MCF 10A (cell line): ENCODE data around the gene FOXL2NB. TPM values are rescaled to one million over a fixed set of nuclear protein-coding genes. Genes with fewer than 3 reads are reported as not detected.

Source experiments
- BruUV-seq: library from RNA; stranded (reverse); fragments of 400-500 nt; replicated peaks from 2 replicates; lab custom pipeline; 2021; lab: Mats Ljungman, UMichigan
- CTCF ChIA-PET: fragments of 300-600 bp; sonication (Branson Sonifier 250); formaldehyde crosslinking; extraction: SDS; loops from one replicate; lab custom pipeline; 2021; ENCODE audit warnings: antibody characterized with exemption, inconsistent platforms; lab: Yijun Ruan, JAX
- POLR2A ChIA-PET: fragments of 300-600, 350-650 bp; sonication (Branson Sonifier 250); formaldehyde crosslinking; extraction: SDS; loops from one replicate; lab custom pipeline; 2020; ENCODE audit warnings: antibody characterized with exemption, inconsistent platforms; lab: Yijun Ruan, JAX
- DNase-seq: peaks from one replicate; pipeline ENCODE4 v3.0.0-alpha.2; 2018; ENCODE audit not compliant: unreplicated experiment
- H3K27ac Mint-ChIP-seq: one replicate; pipeline ENCODE4 v1.8.0; 2022; ENCODE audit warnings: mild to moderate bottlenecking, low read depth, mixed read lengths; ENCODE audit not compliant: unreplicated experiment
- H3K27me3 Mint-ChIP-seq: one replicate; pipeline ENCODE4 v1.8.0; 2022; ENCODE audit warnings: mixed read lengths; ENCODE audit not compliant: insufficient read depth, unreplicated experiment
- H3K36me3 Mint-ChIP-seq: one replicate; pipeline ENCODE4 v1.8.0; 2022; ENCODE audit warnings: mild to moderate bottlenecking, moderate library complexity, mixed read lengths; ENCODE audit not compliant: insufficient read depth, unreplicated experiment
- H3K4me1 Mint-ChIP-seq: one replicate; pipeline ENCODE4 v1.8.0; 2022; ENCODE audit warnings: mixed read lengths; ENCODE audit not compliant: insufficient read depth, unreplicated experiment
- H3K4me3 Mint-ChIP-seq: one replicate; pipeline ENCODE4 v1.8.0; 2022; ENCODE audit warnings: mild to moderate bottlenecking, moderate library complexity, mixed read lengths; ENCODE audit not compliant: unreplicated experiment
- H3K9me3 Mint-ChIP-seq: one replicate; pipeline ENCODE4 v1.8.0; 2022; ENCODE audit warnings: mixed read lengths; ENCODE audit not compliant: unreplicated experiment
- intact Hi-C: fragments of 100-400 bp; cut with micrococcal nuclease; formaldehyde crosslinking; loops from 2 replicates; pipeline ENCODE4 v1.14.1; 2022
- total RNA-seq: library from RNA; stranded (reverse); gene quantifications from 2 replicates; pipeline ENCODE4 v1.2.3, GENCODE V29; 2022
- TF ChIP-seq, protein P1 (sequence below): fragments of 200-600 bp; IDR thresholded peaks from one replicate; pipeline ENCODE4 v1.8.0; 2022; ENCODE audit warnings: antibody characterized with exemption, mild to moderate bottlenecking; ENCODE audit not compliant: unreplicated experiment

The FOXL2NB gene
- total RNA-seq, 1 experiment from 2014 or later, result 0.14 TPM

DNA sequence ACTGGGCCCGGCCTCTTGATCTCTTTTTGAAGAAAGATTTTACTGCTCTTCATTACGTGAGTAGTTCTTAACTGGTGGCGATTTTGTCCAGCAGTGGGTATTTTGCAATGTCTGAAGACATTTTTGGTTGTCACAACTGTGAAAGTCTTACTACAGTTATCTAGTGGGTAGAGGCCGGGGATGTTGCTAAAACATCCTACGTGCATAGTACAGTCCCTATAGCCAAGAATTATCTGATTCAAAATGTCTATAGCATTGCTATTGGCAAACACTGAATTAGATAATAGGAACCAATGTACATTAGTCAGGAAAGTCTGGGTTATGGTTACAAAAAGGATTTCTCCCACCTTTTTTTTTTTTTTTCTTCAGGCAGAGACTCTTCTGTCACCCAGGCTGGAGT lies 38.2 kb upstream of the FOXL2NB start:
- BruUV-seq, result no TSS peak
- intact Hi-C loops, result no loop called here
- H3K36me3 Mint-ChIP-seq, result no peaks in the 10 kb centered on the region
- CTCF ChIA-PET, result no interaction called here
- H3K4me1 Mint-ChIP-seq, result no peaks in the 10 kb centered on the region
- H3K9me3 Mint-ChIP-seq, result no peaks in the 10 kb centered on the region
- H3K4me3 Mint-ChIP-seq, result no peak overlapping the region
- no peak for DNase-seq
- TF ChIP-seq, protein P1, sequence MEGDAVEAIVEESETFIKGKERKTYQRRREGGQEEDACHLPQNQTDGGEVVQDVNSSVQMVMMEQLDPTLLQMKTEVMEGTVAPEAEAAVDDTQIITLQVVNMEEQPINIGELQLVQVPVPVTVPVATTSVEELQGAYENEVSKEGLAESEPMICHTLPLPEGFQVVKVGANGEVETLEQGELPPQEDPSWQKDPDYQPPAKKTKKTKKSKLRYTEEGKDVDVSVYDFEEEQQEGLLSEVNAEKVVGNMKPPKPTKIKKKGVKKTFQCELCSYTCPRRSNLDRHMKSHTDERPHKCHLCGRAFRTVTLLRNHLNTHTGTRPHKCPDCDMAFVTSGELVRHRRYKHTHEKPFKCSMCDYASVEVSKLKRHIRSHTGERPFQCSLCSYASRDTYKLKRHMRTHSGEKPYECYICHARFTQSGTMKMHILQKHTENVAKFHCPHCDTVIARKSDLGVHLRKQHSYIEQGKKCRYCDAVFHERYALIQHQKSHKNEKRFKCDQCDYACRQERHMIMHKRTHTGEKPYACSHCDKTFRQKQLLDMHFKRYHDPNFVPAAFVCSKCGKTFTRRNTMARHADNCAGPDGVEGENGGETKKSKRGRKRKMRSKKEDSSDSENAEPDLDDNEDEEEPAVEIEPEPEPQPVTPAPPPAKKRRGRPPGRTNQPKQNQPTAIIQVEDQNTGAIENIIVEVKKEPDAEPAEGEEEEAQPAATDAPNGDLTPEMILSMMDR, result no peak
- no peak overlapping the region for H3K27ac Mint-ChIP-seq
- POLR2A ChIA-PET, result interaction anchor here (0.7 kb wide), 1 partner anchor 80 kb away, joined by 3 read pairs; no protein-coding TSS in a partner anchor
- H3K27me3 Mint-ChIP-seq, result no peaks in the 10 kb centered on the region

DNA sequence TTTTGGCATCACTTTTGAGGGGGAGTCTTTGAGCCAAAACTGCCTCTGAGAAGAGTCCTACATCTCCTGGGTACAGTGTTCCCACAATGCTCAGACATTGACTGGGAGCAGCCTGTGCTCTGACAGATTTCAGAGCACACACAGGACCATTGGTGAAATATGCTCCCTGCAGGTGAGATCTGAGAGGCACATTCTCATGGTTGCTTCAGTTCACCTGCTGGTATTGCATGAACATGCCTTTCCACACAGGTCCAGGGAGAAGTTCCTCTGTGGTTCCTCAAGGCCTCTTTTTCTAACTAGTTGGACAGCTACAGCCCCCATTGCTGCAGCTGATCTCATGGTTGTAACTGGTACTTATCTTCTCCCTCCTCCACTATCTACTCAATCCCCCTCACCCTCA lies 37.1 kb upstream of the FOXL2NB start:
- DNase-seq, result no peak
- Mint-ChIP-seq H3K27me3 (no peaks in the 10 kb centered on the region), H3K4me1 (peaks cover 3% of the 10 kb centered on the region), H3K27ac (no peak overlapping the region), H3K4me3 (no peak overlapping the region), H3K9me3 (no peaks in the 10 kb centered on the region), H3K36me3 (peaks cover under 1% of the 10 kb centered on the region)
- ChIA-PET POLR2A (interaction anchor here (0.8 kb wide), 1 partner anchor 562 kb away, joined by 3 read pairs; no protein-coding TSS in a partner anchor), CTCF (interaction anchor here (0.6 to 1.8 kb wide), 5 partner anchors 12 to 718 kb away, joined by 3 to 14 read pairs (median 4); partner anchors contain the start of gene CEP70)
- BruUV-seq, result no TSS peak
- intact Hi-C loops, result loop anchor here (10.0 kb wide), 1 partner anchor 135 kb away; no protein-coding TSS in a partner anchor
- TF ChIP-seq, protein P1, result no peak

DNA sequence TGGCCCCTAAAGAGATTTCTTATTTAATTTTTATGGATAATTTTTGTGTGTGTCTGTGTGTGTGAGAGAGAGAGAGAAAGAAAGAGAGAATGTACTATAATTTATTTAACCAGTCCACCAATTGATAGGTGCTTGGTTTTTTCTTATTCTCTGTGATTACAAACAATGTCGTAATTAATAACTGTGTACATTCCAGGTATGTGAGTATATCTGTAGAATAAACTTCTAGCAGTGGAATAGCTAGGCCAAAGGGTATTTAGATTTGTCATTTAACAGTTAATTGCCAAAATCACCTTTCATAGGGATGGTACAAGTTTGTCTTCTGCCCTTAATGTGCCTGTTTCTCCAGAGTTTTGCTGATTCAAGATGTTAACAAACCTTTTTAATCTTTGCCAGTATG lies 35.4 kb upstream of the FOXL2NB start:
- Mint-ChIP-seq H3K4me1 (peaks cover 6% of the 10 kb centered on the region), H3K4me3 (no peak overlapping the region), H3K27me3 (no peaks in the 10 kb centered on the region), H3K36me3 (peaks cover 5% of the 10 kb centered on the region), H3K27ac (no peak overlapping the region), H3K9me3 (no peaks in the 10 kb centered on the region)
- ChIA-PET CTCF (interaction anchor here (0.6 to 2.5 kb wide), 10 partner anchors 10 to 493 kb away, joined by 3 to 14 read pairs (median 6); partner anchors contain the start of gene CEP70), POLR2A (interaction anchor here (1.0 kb wide), 1 partner anchor 76 kb away, joined by 7 read pairs; no protein-coding TSS in a partner anchor)
- no TSS peak for BruUV-seq
- TF ChIP-seq, protein P1, result no peak
- no peak for DNase-seq
- intact Hi-C loops, result loop anchor here (10.0 kb wide), 1 partner anchor 137 kb away; no protein-coding TSS in a partner anchor

DNA sequence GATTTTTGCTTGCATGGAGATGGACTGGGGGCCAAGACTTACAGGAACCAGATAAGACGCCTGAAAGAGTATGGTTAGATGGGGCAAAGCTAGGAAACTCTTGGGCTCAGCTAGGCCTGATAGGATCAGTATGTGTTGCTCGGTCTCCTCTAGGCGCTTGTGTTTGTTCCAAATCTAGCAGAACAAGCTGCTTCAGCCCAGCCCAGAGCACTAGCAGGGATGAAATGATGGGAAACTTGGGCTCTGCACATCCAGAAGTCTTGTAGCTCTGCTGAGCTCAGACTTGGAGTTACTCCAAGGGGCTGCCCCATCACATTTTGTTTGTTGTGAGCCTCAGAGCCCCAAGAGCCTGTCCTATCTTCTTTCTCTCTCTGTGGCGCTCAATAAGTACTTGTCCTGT lies 34.8 kb upstream of the FOXL2NB start:
- peaks cover 5% of the 10 kb centered on the region for H3K36me3 Mint-ChIP-seq
- no TSS peak for BruUV-seq

More for the DNA sequence above, 34.8 kb upstream of the FOXL2NB start:
- peaks cover 6% of the 10 kb centered on the region for H3K4me1 Mint-ChIP-seq
- H3K9me3 Mint-ChIP-seq, result no peaks in the 10 kb centered on the region
- H3K4me3 Mint-ChIP-seq, result no peak overlapping the region
- ChIA-PET CTCF (interaction anchor here (0.6 to 2.5 kb wide), 8 partner anchors 9 to 323 kb away, joined by 3 to 13 read pairs (median 6); partner anchors contain the start of gene CEP70), POLR2A (interaction anchor here (1.0 kb wide), 1 partner anchor 77 kb away, joined by 7 read pairs; no protein-coding TSS in a partner anchor)
- intact Hi-C loops, result loop anchor here (10.0 kb wide), 1 partner anchor 137 kb away; no protein-coding TSS in a partner anchor
- TF ChIP-seq, protein P1, result no peak
- no peak overlapping the region for H3K27ac Mint-ChIP-seq
- no peaks in the 10 kb centered on the region for H3K27me3 Mint-ChIP-seq
- no peak for DNase-seq
